H1 (cell line): ENCODE measurements around the gene SPAM1. TPM values are rescaled to one million over a fixed set of nuclear protein-coding genes. Genes with fewer than 3 reads are reported as not detected.

Source experiments
- CTCF ChIA-PET: fragments of 300-600 bp; sonication (Branson Sonifier 250); formaldehyde crosslinking; loops from one replicate; lab custom pipeline; 2021; ENCODE audit not compliant: partially characterized antibody; lab: Charles Lee
- POLR2A ChIA-PET: fragments of 300-600 bp; sonication (Branson Sonifier 250); formaldehyde crosslinking; loops from one replicate; lab custom pipeline; 2021; ENCODE audit warnings: inconsistent platforms; ENCODE audit not compliant: partially characterized antibody; lab: Charles Lee
- DNase-seq, 2 experiments: peaks; one replicate each; pipeline versions ENCODE4 v3.0.0 to v3.0.0-alpha.2; 2010 to 2022; ENCODE audit warnings: low spot score in 2 of 2, low read depth in 1 of 2, mixed read lengths in 1 of 2
- FAIRE-seq: peaks from 2 replicates; lab custom pipeline; 2011; peaks lifted over from hg19 to GRCh38; lab: Jason Lieb, UNC
- H2AFZ ChIP-seq: 2 replicates; pipeline ENCODE4 v1.8.1; 2012; ENCODE audit warnings: low read length, inconsistent platforms
- H2AK5ac ChIP-seq: 2 replicates; pipeline ENCODE4 v1.6.1; 2013; ENCODE audit warnings: low read depth, low read length
- H2BK120ac ChIP-seq: replicated peaks from 2 replicates; pipeline ENCODE3; 2013; ENCODE audit warnings: low read depth, low read length, inconsistent platforms
- H2BK12ac ChIP-seq: 2 replicates; pipeline ENCODE4 v1.6.1; 2013; ENCODE audit warnings: low read depth, low read length
- H2BK15ac ChIP-seq: 2 replicates; pipeline ENCODE4 v1.6.1; 2013; ENCODE audit warnings: low read length
- H2BK20ac ChIP-seq: 2 replicates; pipeline ENCODE4 v1.6.1; 2013; ENCODE audit warnings: low read length
- H2BK5ac ChIP-seq: 2 replicates; pipeline ENCODE4 v1.6.1; 2013; ENCODE audit warnings: low read depth, low read length
- H3K14ac ChIP-seq: 2 replicates; pipeline ENCODE4 v1.6.1; 2013; ENCODE audit warnings: inconsistent platforms; ENCODE audit not compliant: insufficient read length
- H3K18ac ChIP-seq: 2 replicates; pipeline ENCODE4 v1.6.1; 2013; ENCODE audit warnings: low read length; ENCODE audit errors: extremely low read depth
- H3K23ac ChIP-seq: 2 replicates; pipeline ENCODE4 v1.6.1; 2013; ENCODE audit warnings: inconsistent platforms; ENCODE audit not compliant: insufficient read length
- H3K23me2 ChIP-seq: 2 replicates; pipeline ENCODE4 v1.6.1; 2013; ENCODE audit warnings: low read depth, low read length
- H3K27ac ChIP-seq: 2 replicates; pipeline ENCODE4 v1.6.1; 2011; ENCODE audit warnings: low read depth, low read length, inconsistent platforms
- H3K27me3 ChIP-seq, 4 experiments: replicated peaks in 1 of 4; 1 replicate in 1 of 4; 2 replicates in 3 of 4; pipeline versions ENCODE4 v1.6.1 to v1.8.1; 2011 to 2013; ENCODE audit warnings: low read length in 3 of 4, mild to moderate bottlenecking in 3 of 4, inconsistent platforms in 2 of 4, mixed read lengths in 2 of 4, moderate library complexity in 1 of 4; ENCODE audit not compliant: control insufficient read depth in 3 of 4, insufficient read depth in 3 of 4; ENCODE audit errors: extremely low read depth in 1 of 4
- H3K36me3 ChIP-seq, 4 experiments: 2 replicates each; pipeline versions ENCODE4 v1.6.1 to v1.8.1; 2011 to 2013; ENCODE audit warnings: mild to moderate bottlenecking in 4 of 4, low read length in 3 of 4, moderate library complexity in 2 of 4, control low read depth in 1 of 4, inconsistent platforms in 1 of 4; ENCODE audit not compliant: insufficient read depth in 4 of 4, control insufficient read depth in 2 of 4
- H3K4ac ChIP-seq: replicated peaks from 2 replicates; pipeline ENCODE3; 2013; ENCODE audit warnings: low read length, low read depth, mixed read lengths, inconsistent platforms; ENCODE audit not compliant: insufficient read length
- H3K4me1 ChIP-seq, 4 experiments: replicated peaks in 1 of 4; 1 replicate in 1 of 4; 2 replicates in 3 of 4; pipeline versions ENCODE4 v1.6.1 to v1.8.1; 2011 to 2013; ENCODE audit warnings: low read length in 3 of 4, inconsistent platforms in 2 of 4, mixed read lengths in 1 of 4; ENCODE audit not compliant: insufficient read depth in 4 of 4, control insufficient read depth in 3 of 4
- H3K4me2 ChIP-seq, 2 experiments: 2 replicates each; pipeline versions ENCODE4 v1.6.1 to v1.8.1; 2011 to 2013; ENCODE audit warnings: low read depth in 2 of 2, low read length in 2 of 2, control low read depth in 1 of 2, inconsistent platforms in 1 of 2, mild to moderate bottlenecking in 1 of 2; ENCODE audit not compliant: insufficient read depth in 1 of 2
- H3K4me3 ChIP-seq, 4 experiments: fragments of 200-600, 300-600 bp in 1 of 4; sonication (generic), shearing (Covaris generic), sonication (Bioruptor Twin) in 1 of 4; 2 replicates each; pipeline versions ENCODE4 v1.5.1 to v1.8.1; 2011 to 2016; ENCODE audit warnings: low read length in 4 of 4, low read depth in 3 of 4, control low read depth in 2 of 4, inconsistent platforms in 2 of 4, mild to moderate bottlenecking in 2 of 4, mixed read lengths in 1 of 4, moderate library complexity in 1 of 4; ENCODE audit not compliant: insufficient read depth in 2 of 4; ENCODE audit errors: extremely low read depth in 1 of 4
- H3K56ac ChIP-seq: replicated peaks from 2 replicates; pipeline ENCODE3; 2013; ENCODE audit warnings: low read depth, mild to moderate bottlenecking, mixed read lengths, low read length, inconsistent platforms; ENCODE audit not compliant: insufficient read length
- H3K79me1 ChIP-seq: 2 replicates; pipeline ENCODE4 v1.6.1; 2013; ENCODE audit warnings: low read depth, low read length, control low read depth
- H3K79me2 ChIP-seq, 2 experiments: 2 replicates each; pipeline versions ENCODE4 v1.6.1 to v1.8.1; 2012 to 2013; ENCODE audit warnings: low read length in 2 of 2, mild to moderate bottlenecking in 2 of 2, inconsistent platforms in 1 of 2; ENCODE audit not compliant: insufficient read depth in 2 of 2, control insufficient read depth in 1 of 2
- H3K9ac ChIP-seq, 4 experiments: replicated peaks in 1 of 4; 1 replicate in 1 of 4; 2 replicates in 3 of 4; pipeline versions ENCODE4 v1.6.1 to v1.8.1; 2011 to 2013; ENCODE audit warnings: low read depth in 3 of 4, low read length in 3 of 4, control low read depth in 2 of 4, mild to moderate bottlenecking in 2 of 4, moderate library complexity in 2 of 4, inconsistent platforms in 1 of 4; ENCODE audit errors: extremely low read depth in 1 of 4
- H3K9me3 ChIP-seq, 2 experiments: 2 replicates each; pipeline versions ENCODE4 v1.6.1 to v1.8.1; 2012 to 2013; ENCODE audit warnings: mild to moderate bottlenecking in 2 of 2, moderate library complexity in 2 of 2, control low read depth in 1 of 2, inconsistent platforms in 1 of 2, low read depth in 1 of 2, low read length in 1 of 2, mixed read lengths in 1 of 2; ENCODE audit not compliant: insufficient read depth in 2 of 2
- H4K20me1 ChIP-seq, 2 experiments: replicated peaks in 1 of 2; 2 replicates each; pipeline versions ENCODE3 to v1.8.1; 2011 to 2013; ENCODE audit warnings: inconsistent platforms in 2 of 2, low read length in 2 of 2, mild to moderate bottlenecking in 1 of 2; ENCODE audit not compliant: insufficient read depth in 2 of 2, control insufficient read depth in 1 of 2
- H4K5ac ChIP-seq: 2 replicates; pipeline ENCODE4 v1.6.1; 2013; ENCODE audit warnings: low read length, low read depth, mixed read lengths, inconsistent platforms; ENCODE audit not compliant: insufficient read length
- H4K8ac ChIP-seq: 2 replicates; pipeline ENCODE4 v1.8.0; 2013; ENCODE audit warnings: mild to moderate bottlenecking, moderate library complexity, low read length, inconsistent platforms; ENCODE audit not compliant: insufficient read depth; ENCODE audit errors: extremely low read depth
- H4K91ac ChIP-seq: replicated peaks from 2 replicates; pipeline ENCODE3; 2013; ENCODE audit warnings: low read length, mixed read lengths, inconsistent platforms; ENCODE audit not compliant: insufficient read length
- ATF3 ChIP-seq: IDR thresholded peaks from 2 replicates; pipeline ENCODE4 v1.6.1; 2011; ENCODE audit warnings: low read depth, mild to moderate bottlenecking, low read length; ENCODE audit not compliant: insufficient read depth
- CREB1 ChIP-seq: IDR thresholded peaks from 2 replicates; pipeline ENCODE4 v1.6.1; 2012; ENCODE audit warnings: inconsistent platforms
- HDAC2 ChIP-seq, 2 experiments: fragments of 300-600 bp in 1 of 2; sonication (generic) in 1 of 2; IDR thresholded peaks; 2 replicates each; pipeline ENCODE4 v1.6.1; 2011 to 2012; ENCODE audit warnings: low read depth in 2 of 2, low read length in 2 of 2, mild to moderate bottlenecking in 2 of 2, moderate library complexity in 2 of 2, borderline replicate concordance in 1 of 2, inconsistent platforms in 1 of 2
- JUND ChIP-seq: IDR thresholded peaks from 2 replicates; pipeline ENCODE4 v1.6.1; 2011; ENCODE audit warnings: mild to moderate bottlenecking, improper control_type of control experiment, low read length
- SAP30 ChIP-seq: fragments of 300-600 bp; sonication (generic); IDR thresholded peaks from 2 replicates; pipeline ENCODE4 v1.7.1; 2012; ENCODE audit warnings: low read length, moderate library complexity, mild to moderate bottlenecking, inconsistent platforms; ENCODE audit not compliant: insufficient read depth, insufficient replicate concordance
- SIRT6 ChIP-seq: IDR thresholded peaks from one replicate; pipeline ENCODE4 v1.7.1; 2012; ENCODE audit warnings: low read length, inconsistent platforms
- WGBS, 2 experiments: shearing (Covaris generic) in 1 of 2; methylation state at CpG; one replicate each; pipeline versions ENCODE4 v1.1.6 to v1.1.7; 2013 to 2015; ENCODE audit warnings: low lambda C conversion rate in 2 of 2, mixed read lengths in 2 of 2, inconsistent platforms in 1 of 2, low coverage in 1 of 2, missing lambda C conversion rate in 1 of 2; ENCODE audit not compliant: insufficient replicate concordance in 2 of 2, insufficient coverage in 1 of 2, insufficient read length in 1 of 2; ENCODE audit errors: extremely low coverage in 1 of 2, missing lambda C conversion rate in 1 of 2; 5-methylcytosine and 5-hydroxymethylcytosine counted together
- polyA plus RNA-seq, 7 experiments: library from polyadenylated mRNA; depleted of rRNA in 3 of 7; stranded (reverse) in 5 of 7; unstranded in 2 of 7; fragments of >200 nt in 5 of 7; fragments of 200-250 nt in 2 of 7; gene quantifications; 1 replicate in 5 of 7; 2 replicates in 1 of 7; 4 replicates in 1 of 7; pipeline versions ENCODE4 v1.2.1 to v1.2.3, GENCODE V29; 2011 to 2013; ENCODE audit warnings: missing spikeins in 2 of 7, mixed read lengths in 2 of 7
- total RNA-seq: library from RNA; stranded (reverse); fragmentation: NEBNext Ultra II Directional; extraction: Animal tissue kit (Norgen Biotek cat#: 25700); gene quantifications from 2 replicates; pipeline ENCODE4 v1.2.1, GENCODE V29; 2021

The SPAM1 gene
- total and polyA plus RNA-seq, 2 of the 8 experiments (the other 6 are each of a cell fraction or from before 2014, with no cell fraction given), result not detected

GRCh38 chr7:123992913-123993518 lies 68.0 kb downstream of the SPAM1 start:
- Histone ChIP-seq H4K8ac (no peak overlapping the region), H3K9ac (no peak overlapping the region), H3K4ac (no peak overlapping the region), H3K27ac (no peak overlapping the region), H3K27me3 (no peaks in the 10 kb centered on the region), H3K4me3 (no peak overlapping the region), H3K23ac (no peak overlapping the region), H3K4me2 (no peak overlapping the region), H2AK5ac (no peak overlapping the region), H3K23me2 (peaks cover 3% of the 10 kb centered on the region; the same call in 1 of the 2 replicates), H3K36me3 (no peaks in the 10 kb centered on the region), H4K5ac (no peak overlapping the region), H3K14ac (no peak overlapping the region), H4K91ac (no peak overlapping the region), H4K20me1 (no peaks in the 10 kb centered on the region), H2AFZ (no peak overlapping the region), H3K79me1 (no peaks in the 10 kb centered on the region), H3K9me3 (no peaks in the 10 kb centered on the region), H3K4me1 (peaks cover 0 to 6% (median 1%) of the 10 kb centered on the region in 4 experiments; a peak in 1 of 7 replicates), H2BK120ac (no peak overlapping the region), H2BK5ac (no peak overlapping the region), H3K79me2 (no peaks in the 10 kb centered on the region), H2BK20ac (no peak overlapping the region), H3K18ac (no peak overlapping the region), H2BK15ac (no peak overlapping the region), H2BK12ac (no peak overlapping the region), H3K56ac (no peak overlapping the region)
- no peak for DNase-seq
- ChIA-PET POLR2A (interaction anchor here (0.8 kb wide), 1 partner anchor 26 kb away, joined by 3 read pairs; no protein-coding TSS in a partner anchor), CTCF (interaction anchor here (0.6 kb wide), 2 partner anchors 53 to 108 kb away, joined by 3 read pairs; no protein-coding TSS in a partner anchor)
- WGBS, 2 experiments, result 88% methylated on average over 2 of the region's 2 CpGs; no CpG with 5 or more reads in 1 of the 2 experiments
- no peak for FAIRE-seq
- no peak for TF ChIP-seq HDAC2 (IDR thresholded peaks at IDR 0.05; ENCODE audit: borderline replicate concordance in 1 of 2, low read depth in 2 of 2, low read length in 2 of 2)
- no peak for TF ChIP-seq SAP30
- no peak for TF ChIP-seq ATF3
- TF ChIP-seq JUND, result no peak
- TF ChIP-seq CREB1, result no peak
- TF ChIP-seq SIRT6, result no peak
